Esophagus muscularis mucosa (tissue), 3 donors: Measurements from ENCODE around the gene COG2.
"Not testable (repeated sequence)": the region's sequence is repeated elsewhere in the genome, so short reads cannot be mapped to it uniquely, and the experiment has no call there.

ENCODE experiments used
- CTCF ChIP-seq, 3 experiments: fragments of 200-600 bp in 2 of 3; fragments of 450-650 bp in 1 of 3; sonication (generic) in 2 of 3; IDR thresholded peaks; one replicate each; pipeline ENCODE4 v1.5.1; 2017 to 2019; ENCODE audit warnings: antibody characterized with exemption in 3 of 3, mild to moderate bottlenecking in 2 of 3, moderate library complexity in 1 of 3
- POLR2A ChIP-seq: fragments of 450-650 bp; IDR thresholded peaks from one replicate; pipeline ENCODE4 v1.6.1; 2017; ENCODE audit warnings: antibody characterized with exemption, moderate library complexity, mild to moderate bottlenecking, low read depth
- POLR2AphosphoS5 ChIP-seq, 2 donors: sonication (generic); formaldehyde crosslinking; IDR thresholded peaks; one replicate each; pipeline ENCODE4 v1.6.1; 2017; ENCODE audit warnings: antibody characterized with exemption in 2 of 2

GRCh38 chr1:230698964-230699363 is 56.7 kb downstream of the COG2 start:
- not testable (repeated sequence) for TF ChIP-seq CTCF (IDR thresholded peaks at IDR 0.05); POLR2A; POLR2AphosphoS5 (IDR thresholded peaks at IDR 0.05)
